Liver (tissue), 9 donors: ENCODE results near the gene FAM78B. TPM values are rescaled to one million over a fixed set of nuclear protein-coding genes. Genes with fewer than 3 reads are reported as not detected.

Experiments
- DNase-seq: peaks from one replicate; pipeline ENCODE4 v3.0.0-alpha.2; 2017; ENCODE audit warnings: low spot score
- H3K27ac ChIP-seq, 2 donors: one replicate each; pipeline ENCODE4 v1.7.0; 2013; ENCODE audit warnings: inconsistent platforms in 2 of 2, low read length in 2 of 2, control low read depth in 1 of 2, low read depth in 1 of 2, mild to moderate bottlenecking in 1 of 2
- H3K27me3 ChIP-seq, 4 donors: one replicate each; pipeline versions ENCODE4 v1.6.1 to v1.7.0; 2013; ENCODE audit warnings: low read length in 3 of 4, inconsistent platforms in 1 of 4, mild to moderate bottlenecking in 1 of 4, moderate library complexity in 1 of 4; ENCODE audit not compliant: control insufficient read depth in 4 of 4, insufficient read depth in 4 of 4
- H3K36me3 ChIP-seq, 4 donors: one replicate each; pipeline versions ENCODE4 v1.6.1 to v1.7.0; 2013; ENCODE audit warnings: low read length in 3 of 4, mild to moderate bottlenecking in 3 of 4, low read depth in 1 of 4, moderate library complexity in 1 of 4; ENCODE audit not compliant: control insufficient read depth in 4 of 4, insufficient read depth in 3 of 4
- H3K4me1 ChIP-seq, 4 donors: one replicate each; pipeline versions ENCODE4 v1.6.1 to v1.7.0; 2013; ENCODE audit warnings: low read length in 3 of 4, mild to moderate bottlenecking in 3 of 4, moderate library complexity in 1 of 4; ENCODE audit not compliant: control insufficient read depth in 4 of 4, insufficient read depth in 4 of 4
- H3K4me3 ChIP-seq, 3 donors: one replicate each; pipeline versions ENCODE4 v1.6.1 to v1.7.0; 2013; ENCODE audit warnings: low read length in 3 of 3, control low read depth in 1 of 3, low read depth in 1 of 3, mild to moderate bottlenecking in 1 of 3
- H3K9ac ChIP-seq, 2 donors: one replicate each; pipeline ENCODE4 v1.7.0; 2013; ENCODE audit warnings: low read length in 2 of 2, mild to moderate bottlenecking in 2 of 2, moderate library complexity in 2 of 2, control low read depth in 1 of 2, low read depth in 1 of 2
- H3K9me3 ChIP-seq, 4 donors: one replicate each; pipeline versions ENCODE4 v1.6.1 to v1.7.0; 2013; ENCODE audit warnings: low read length in 3 of 4; ENCODE audit not compliant: control insufficient read depth in 4 of 4
- EGR1 ChIP-seq, 2 donors: IDR thresholded peaks; 2 replicates each; pipeline ENCODE4 v1.6.1; 2016 to 2018; ENCODE audit warnings: antibody characterized with exemption in 2 of 2, low read depth in 2 of 2
- FOXA1 ChIP-seq: IDR thresholded peaks from 2 replicates; pipeline ENCODE4 v1.6.1; 2016; ENCODE audit warnings: antibody characterized with exemption
- FOXA2 ChIP-seq: IDR thresholded peaks from 2 replicates; pipeline ENCODE4 v1.6.1; 2016; ENCODE audit warnings: antibody characterized with exemption
- GABPA ChIP-seq, 2 donors: IDR thresholded peaks in 1 of 2; conservative IDR thresholded peaks in 1 of 2; 2 replicates each; pipeline ENCODE4 v1.6.1; 2016; ENCODE audit warnings: antibody characterized with exemption in 2 of 2, mild to moderate bottlenecking in 1 of 2, moderate library complexity in 1 of 2
- HNF4A ChIP-seq, 2 donors: conservative IDR thresholded peaks; 2 replicates each; pipeline ENCODE4 v1.6.1; 2016; ENCODE audit warnings: antibody characterized with exemption in 2 of 2, mild to moderate bottlenecking in 2 of 2
- HNF4G ChIP-seq: IDR thresholded peaks from 2 replicates; pipeline ENCODE4 v1.6.1; 2016; ENCODE audit warnings: antibody characterized with exemption
- JUND ChIP-seq, 2 donors: IDR thresholded peaks; 2 replicates each; pipeline ENCODE4 v1.6.1; 2016; ENCODE audit warnings: antibody characterized with exemption in 2 of 2
- RAD21 ChIP-seq, 2 donors: IDR thresholded peaks; 2 replicates each; pipeline ENCODE4 v1.6.1; 2016; ENCODE audit warnings: antibody characterized with exemption in 2 of 2, mild to moderate bottlenecking in 2 of 2
- RXRA ChIP-seq, 2 donors: IDR thresholded peaks; 2 replicates each; pipeline ENCODE4 v1.6.1; 2017 to 2018; ENCODE audit warnings: antibody characterized with exemption in 2 of 2, mild to moderate bottlenecking in 1 of 2
- SP1 ChIP-seq: IDR thresholded peaks from 2 replicates; pipeline ENCODE4 v1.6.1; 2018; ENCODE audit warnings: antibody characterized with exemption, mild to moderate bottlenecking
- TAF1 ChIP-seq: conservative IDR thresholded peaks from 2 replicates; pipeline ENCODE4 v1.6.1; 2016; ENCODE audit warnings: antibody characterized with exemption, mild to moderate bottlenecking
- YY1 ChIP-seq: IDR thresholded peaks from 2 replicates; pipeline ENCODE4 v1.6.1; 2016; ENCODE audit warnings: antibody characterized with exemption, mild to moderate bottlenecking
- WGBS: extraction: QIAGEN DNeasy Blood & Tissue Kit; methylation state at CpG from one replicate; pipeline ENCODE4 v1.1.7; 2013; 5-methylcytosine and 5-hydroxymethylcytosine counted together
- polyA plus RNA-seq, 2 donors: library from polyadenylated mRNA; stranded (reverse) in 1 of 2; unstranded in 1 of 2; fragments of 200-250 nt in 1 of 2; fragments of >200 nt in 1 of 2; fragmentation: Nextera tagmentation in 1 of 2; extraction: Ambion mirVana in 1 of 2; gene quantifications; one replicate each; pipeline versions ENCODE4 v1.2.1 to v1.2.3, GENCODE V29; 2013 to 2015
- total RNA-seq, 2 donors: library from RNA; depleted of rRNA; stranded (reverse); fragments of >200 nt; gene quantifications; one replicate each; pipeline ENCODE4 v1.2.3, GENCODE V29; 2014
- TF ChIP-seq, protein P1 (sequence below): IDR thresholded peaks from 2 replicates; pipeline ENCODE4 v1.6.1; 2016; ENCODE audit warnings: antibody characterized with exemption
- TF ChIP-seq, protein P2 (sequence below): fragments of 150-350 bp; IDR thresholded peaks from 2 replicates; pipeline ENCODE4 v1.5.1; 2017; ENCODE audit warnings: improper control_type of control experiment, low read depth, low read length; ENCODE audit not compliant: missing input control
- donor health status: healthy.
- donor health status: healthy.
- donor health status: healthy.
- donor health status: healthy.
- donor health status: healthy.

FAM78B gene
- total and polyA plus RNA-seq, 4 donors, result 0.14 to 0.92 (median 0.49) TPM

GRCh38 chr1:166088572-166088955, 78.2 kb downstream of the FAM78B start:
- no peaks in the 10 kb centered on the region for H3K9me3 ChIP-seq
- H3K4me3 ChIP-seq, result no peak overlapping the region
- no peaks in the 10 kb centered on the region for H3K36me3 ChIP-seq
- H3K9ac ChIP-seq, result no peak overlapping the region
- no peak overlapping the region for H3K27ac ChIP-seq
- WGBS, result 90% methylated on average over 4 of the region's 4 CpGs
- no peak for DNase-seq
- H3K4me1 ChIP-seq, result no peaks in the 10 kb centered on the region
- TF ChIP-seq YY1 (no peak), EGR1 (IDR thresholded peaks at IDR 0.05; ENCODE audit: low read depth in 2 of 2) (no peak), TAF1 (no peak), FOXA1 (no peak), RXRA (IDR thresholded peaks at IDR 0.05) (no peak), SP1 (no peak), FOXA2 (no peak), GABPA (IDR thresholded peaks at IDR 0.05 in 1 of 2, conservative IDR thresholded peaks at IDR 0.05 in 1 of 2) (no peak)
- TF ChIP-seq, protein P1, sequence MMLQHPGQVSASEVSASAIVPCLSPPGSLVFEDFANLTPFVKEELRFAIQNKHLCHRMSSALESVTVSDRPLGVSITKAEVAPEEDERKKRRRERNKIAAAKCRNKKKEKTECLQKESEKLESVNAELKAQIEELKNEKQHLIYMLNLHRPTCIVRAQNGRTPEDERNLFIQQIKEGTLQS, result no peak
- TF ChIP-seq, protein P2, sequence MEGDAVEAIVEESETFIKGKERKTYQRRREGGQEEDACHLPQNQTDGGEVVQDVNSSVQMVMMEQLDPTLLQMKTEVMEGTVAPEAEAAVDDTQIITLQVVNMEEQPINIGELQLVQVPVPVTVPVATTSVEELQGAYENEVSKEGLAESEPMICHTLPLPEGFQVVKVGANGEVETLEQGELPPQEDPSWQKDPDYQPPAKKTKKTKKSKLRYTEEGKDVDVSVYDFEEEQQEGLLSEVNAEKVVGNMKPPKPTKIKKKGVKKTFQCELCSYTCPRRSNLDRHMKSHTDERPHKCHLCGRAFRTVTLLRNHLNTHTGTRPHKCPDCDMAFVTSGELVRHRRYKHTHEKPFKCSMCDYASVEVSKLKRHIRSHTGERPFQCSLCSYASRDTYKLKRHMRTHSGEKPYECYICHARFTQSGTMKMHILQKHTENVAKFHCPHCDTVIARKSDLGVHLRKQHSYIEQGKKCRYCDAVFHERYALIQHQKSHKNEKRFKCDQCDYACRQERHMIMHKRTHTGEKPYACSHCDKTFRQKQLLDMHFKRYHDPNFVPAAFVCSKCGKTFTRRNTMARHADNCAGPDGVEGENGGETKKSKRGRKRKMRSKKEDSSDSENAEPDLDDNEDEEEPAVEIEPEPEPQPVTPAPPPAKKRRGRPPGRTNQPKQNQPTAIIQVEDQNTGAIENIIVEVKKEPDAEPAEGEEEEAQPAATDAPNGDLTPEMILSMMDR, result no peak
- H3K27me3 ChIP-seq, result no peaks in the 10 kb centered on the region

DNA sequence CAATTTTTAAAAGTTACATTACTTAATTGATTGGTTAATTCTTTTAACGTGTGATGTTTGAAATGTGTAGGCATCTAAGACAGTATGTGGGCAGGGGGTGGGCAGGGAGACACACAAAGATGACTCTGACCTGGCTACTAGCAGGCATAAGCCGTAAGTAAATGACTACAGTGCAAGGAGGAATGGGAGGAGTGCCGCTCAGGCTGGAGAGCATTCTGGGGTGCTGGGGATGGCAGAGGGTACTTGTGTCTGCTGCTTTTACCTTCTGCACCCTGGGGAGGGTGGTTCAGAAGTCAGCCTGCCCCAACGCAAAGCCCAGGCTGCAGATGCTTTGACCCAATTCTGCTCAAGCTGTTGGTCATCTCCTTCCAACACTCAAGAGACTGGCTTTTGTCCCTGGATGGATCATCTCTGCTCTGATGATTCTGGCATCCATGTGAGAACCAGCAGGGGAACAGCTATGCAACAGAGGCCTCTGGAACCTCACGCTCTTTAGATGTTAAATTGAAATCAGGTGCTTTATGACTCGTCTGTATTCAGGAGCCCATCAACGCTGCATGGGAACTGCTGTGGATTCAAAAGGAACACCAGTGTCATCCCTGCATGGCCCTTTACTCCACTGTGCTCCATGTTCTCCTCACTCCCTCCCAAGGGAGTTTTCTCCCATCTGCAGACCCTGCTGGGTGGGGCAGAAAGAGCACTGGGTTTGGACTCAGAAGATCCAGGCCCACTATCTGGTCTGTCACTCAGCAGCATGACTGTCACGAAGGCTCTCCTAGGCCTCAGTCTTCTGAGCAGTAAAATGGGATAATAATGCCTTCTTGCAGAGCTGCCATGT, 78.8 kb downstream of the FAM78B start:
- no peaks in the 10 kb centered on the region for H3K27me3 ChIP-seq
- TF ChIP-seq YY1 (no peak), HNF4G (no peak), RXRA (IDR thresholded peaks at IDR 0.05) (no peak), JUND (IDR thresholded peaks at IDR 0.05) (no peak), SP1 (no peak), RAD21 (IDR thresholded peaks at IDR 0.05) (no peak), FOXA2 (no peak)
- 92% methylated on average over 8 of the region's 8 CpGs for WGBS
- H3K4me1 ChIP-seq, result no peaks in the 10 kb centered on the region
- DNase-seq, result no peak
- no peak overlapping the region for H3K27ac ChIP-seq
- H3K9ac ChIP-seq, result no peak overlapping the region
- no peaks in the 10 kb centered on the region for H3K9me3 ChIP-seq
- H3K4me3 ChIP-seq, result no peak overlapping the region
- H3K36me3 ChIP-seq, result no peaks in the 10 kb centered on the region

GRCh38 chr1:166086113-166086883, 80.5 kb downstream of the FAM78B start:
- DNase-seq, result no peak
- no peaks in the 10 kb centered on the region for H3K36me3 ChIP-seq
- H3K4me1 ChIP-seq, result no peaks in the 10 kb centered on the region
- H3K4me3 ChIP-seq, result no peak overlapping the region
- no peaks in the 10 kb centered on the region for H3K27me3 ChIP-seq
- H3K9me3 ChIP-seq, result no peaks in the 10 kb centered on the region
- H3K9ac ChIP-seq, result no peak overlapping the region
- WGBS, result 70% methylated on average over 6 of the region's 6 CpGs
- TF ChIP-seq, protein P2, result no peak
- peak in 1 of 2 donors; percentile 22 for TF ChIP-seq HNF4A (conservative IDR thresholded peaks at IDR 0.05)
- H3K27ac ChIP-seq, result no peak overlapping the region
